HUES6 (cell line): Measurements from ENCODE around the gene TMEM171.

ENCODE experiments used
- H3K27ac ChIP-seq: 2 replicates; pipeline ENCODE4 v1.7.0; 2013; ENCODE audit warnings: low read depth, mild to moderate bottlenecking, low read length, inconsistent platforms
- H3K27me3 ChIP-seq: 2 replicates; pipeline ENCODE4 v1.6.1; 2013; ENCODE audit warnings: low read length; ENCODE audit not compliant: control insufficient read depth, insufficient read depth
- H3K36me3 ChIP-seq: 2 replicates; pipeline ENCODE4 v1.6.1; 2013; ENCODE audit warnings: low read length; ENCODE audit not compliant: control insufficient read depth, insufficient read depth
- H3K4me1 ChIP-seq: 2 replicates; pipeline ENCODE4 v1.6.1; 2013; ENCODE audit warnings: low read length; ENCODE audit not compliant: control insufficient read depth, insufficient read depth
- H3K4me3 ChIP-seq: 2 replicates; pipeline ENCODE4 v1.5.1; 2013; ENCODE audit warnings: low read depth, low read length
- H3K9ac ChIP-seq: one replicate; pipeline ENCODE4 v1.6.1; 2013; ENCODE audit warnings: mild to moderate bottlenecking, low read length
- H3K9me3 ChIP-seq: 2 replicates; pipeline ENCODE4 v1.6.1; 2013; ENCODE audit warnings: low read depth, low read length; ENCODE audit not compliant: control insufficient read depth, insufficient read depth

The TMEM171 gene

DNA sequence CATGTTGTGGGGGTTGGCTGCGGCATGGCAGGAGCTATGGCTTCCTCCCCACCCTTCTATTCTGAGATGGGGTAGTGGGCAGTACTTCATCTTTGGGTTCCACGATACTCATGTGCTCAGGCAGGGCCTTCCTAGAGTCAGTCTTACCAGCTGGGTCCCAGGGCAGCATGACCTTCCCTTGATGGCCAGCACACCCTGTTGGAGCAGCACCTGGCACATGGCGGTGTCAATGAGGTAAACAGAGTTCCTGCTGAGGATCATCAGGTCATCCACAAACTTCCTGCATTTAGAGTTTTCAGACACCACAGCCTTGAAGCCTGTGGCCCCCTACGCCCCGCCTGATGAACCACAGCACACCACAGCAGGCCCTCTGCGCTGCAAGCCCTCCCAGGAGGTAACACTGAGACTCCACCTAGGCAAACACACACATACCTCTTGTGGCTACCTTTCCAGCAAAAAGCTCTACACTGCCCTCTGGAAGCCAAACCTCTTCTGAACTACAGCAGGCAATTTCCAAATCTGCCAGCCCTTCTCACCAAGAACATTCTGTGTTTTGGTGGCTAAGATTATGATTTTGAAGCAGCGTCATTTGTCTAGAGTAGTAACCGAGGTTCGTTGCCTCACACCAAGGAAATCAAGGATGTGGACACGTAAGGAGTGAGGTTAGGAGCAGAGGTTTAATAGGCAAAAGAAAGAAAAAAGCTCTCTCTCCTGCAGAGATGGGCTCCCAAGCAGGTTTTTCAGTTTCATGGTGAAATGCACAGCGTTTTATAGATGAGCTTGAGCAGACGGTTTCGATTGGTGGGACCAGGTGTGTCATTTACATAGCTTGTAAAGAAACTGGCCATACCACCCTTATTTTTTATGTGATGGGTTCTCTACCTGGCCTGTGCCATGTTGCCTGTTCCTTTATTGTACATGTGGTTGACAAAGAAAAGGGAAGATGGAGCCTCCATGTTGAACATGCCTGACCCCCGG is 32.3 kb downstream of the TMEM171 start:
- Histone ChIP-seq H3K4me3 (no peak overlapping the region), H3K9me3 (no peaks in the 10 kb centered on the region), H3K4me1 (peaks cover 6% of the 10 kb centered on the region; the same call in 1 of the 2 replicates), H3K27ac (no peak overlapping the region), H3K9ac (no peak overlapping the region), H3K27me3 (no peaks in the 10 kb centered on the region), H3K36me3 (no peaks in the 10 kb centered on the region)

DNA sequence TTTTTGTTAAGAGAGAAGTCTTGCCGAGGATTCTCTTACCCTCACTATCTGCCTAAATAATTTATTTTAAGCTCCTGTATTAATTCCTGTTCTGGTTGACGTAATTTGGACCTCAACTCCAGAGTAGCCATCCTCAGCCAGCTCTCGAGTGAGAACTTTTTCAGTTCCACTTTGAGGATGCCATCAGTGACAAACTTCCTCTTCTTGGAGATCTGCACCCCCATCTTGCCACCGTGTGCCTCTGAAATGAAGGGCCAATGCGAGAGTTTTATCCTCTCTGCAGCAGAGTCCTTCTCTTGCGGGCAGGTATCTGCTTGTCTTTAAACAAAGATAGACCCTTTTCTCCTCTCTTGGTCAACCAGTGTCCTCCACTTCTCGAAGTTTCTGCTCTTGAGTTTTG is 33.1 kb downstream of the TMEM171 start:
- H3K27ac ChIP-seq, result no peak overlapping the region
- H3K4me1 ChIP-seq, result peaks cover 6% of the 10 kb centered on the region; the same call in 1 of the 2 replicates
- H3K36me3 ChIP-seq, result no peaks in the 10 kb centered on the region
- no peaks in the 10 kb centered on the region for H3K9me3 ChIP-seq
- no peak overlapping the region for H3K4me3 ChIP-seq
- H3K27me3 ChIP-seq, result no peaks in the 10 kb centered on the region
- H3K9ac ChIP-seq, result no peak overlapping the region

- Histone ChIP-seq H3K4me3 (no peak overlapping the region), H3K36me3 (no peaks in the 10 kb centered on the region), H3K27ac (no peak overlapping the region), H3K4me1 (peaks cover 6% of the 10 kb centered on the region; the same call in 1 of the 2 replicates), H3K9me3 (no peaks in the 10 kb centered on the region), H3K9ac (no peak overlapping the region), H3K27me3 (no peaks in the 10 kb centered on the region)
Measured at GRCh38 chr5:73154208-73155006, 34.0 kb downstream of the TMEM171 start.

- H3K9ac ChIP-seq, result no peak overlapping the region
- no peaks in the 10 kb centered on the region for H3K27me3 ChIP-seq
- H3K9me3 ChIP-seq, result no peaks in the 10 kb centered on the region
- no peak overlapping the region for H3K27ac ChIP-seq
- no peak overlapping the region for H3K4me3 ChIP-seq
- H3K36me3 ChIP-seq, result no peaks in the 10 kb centered on the region
- H3K4me1 ChIP-seq, result peaks cover 6% of the 10 kb centered on the region; the same call in 1 of the 2 replicates
Measured at GRCh38 chr5:73155271-73156222, 35.2 kb downstream of the TMEM171 start.

- H3K27ac ChIP-seq, result no peak overlapping the region
- H3K27me3 ChIP-seq, result no peaks in the 10 kb centered on the region
Measured at GRCh38 chr5:73157414-73158303, 37.3 kb downstream of the TMEM171 start.

GRCh38 chr5:73158313-73158712 is 37.9 kb downstream of the TMEM171 start:
- H3K9me3 ChIP-seq, result no peaks in the 10 kb centered on the region
- H3K36me3 ChIP-seq, result no peaks in the 10 kb centered on the region
- H3K4me1 ChIP-seq, result peaks cover 6% of the 10 kb centered on the region; the same call in 1 of the 2 replicates
- no peak overlapping the region for H3K4me3 ChIP-seq
- no peaks in the 10 kb centered on the region for H3K27me3 ChIP-seq
- no peak overlapping the region for H3K27ac ChIP-seq
- H3K9ac ChIP-seq, result no peak overlapping the region

More at GRCh38 chr5:73157414-73158303, 37.3 kb downstream of the TMEM171 start:
- Histone ChIP-seq H3K4me1 (peaks cover 6% of the 10 kb centered on the region; the same call in 1 of the 2 replicates), H3K36me3 (no peaks in the 10 kb centered on the region), H3K4me3 (no peak overlapping the region), H3K9me3 (no peaks in the 10 kb centered on the region), H3K9ac (no peak overlapping the region)

DNA sequence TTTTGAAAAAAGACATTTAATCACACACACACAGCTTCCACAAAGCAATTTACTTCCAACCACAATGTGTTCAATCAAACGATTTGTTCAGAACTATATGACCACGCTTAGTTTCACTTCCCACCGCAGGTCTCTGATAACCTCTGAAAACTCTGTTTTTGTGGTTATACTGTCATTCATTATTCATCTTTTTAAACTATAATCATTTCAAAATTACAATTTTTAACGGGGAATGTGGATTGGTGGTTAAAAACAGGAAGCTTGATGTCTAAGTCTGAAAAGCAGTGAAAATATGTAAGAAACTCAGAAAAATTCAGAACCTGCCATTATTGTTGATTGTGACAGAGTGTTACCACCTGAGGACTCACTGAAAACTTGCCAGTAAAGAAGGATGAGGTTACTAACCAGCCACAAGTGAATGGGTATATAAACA is 39.9 kb downstream of the TMEM171 start:
- Histone ChIP-seq H3K9ac (no peak overlapping the region), H3K9me3 (no peaks in the 10 kb centered on the region), H3K36me3 (no peaks in the 10 kb centered on the region), H3K4me3 (no peak overlapping the region), H3K4me1 (peaks cover 6% of the 10 kb centered on the region; the same call in 1 of the 2 replicates), H3K27me3 (no peaks in the 10 kb centered on the region), H3K27ac (no peak overlapping the region)

DNA sequence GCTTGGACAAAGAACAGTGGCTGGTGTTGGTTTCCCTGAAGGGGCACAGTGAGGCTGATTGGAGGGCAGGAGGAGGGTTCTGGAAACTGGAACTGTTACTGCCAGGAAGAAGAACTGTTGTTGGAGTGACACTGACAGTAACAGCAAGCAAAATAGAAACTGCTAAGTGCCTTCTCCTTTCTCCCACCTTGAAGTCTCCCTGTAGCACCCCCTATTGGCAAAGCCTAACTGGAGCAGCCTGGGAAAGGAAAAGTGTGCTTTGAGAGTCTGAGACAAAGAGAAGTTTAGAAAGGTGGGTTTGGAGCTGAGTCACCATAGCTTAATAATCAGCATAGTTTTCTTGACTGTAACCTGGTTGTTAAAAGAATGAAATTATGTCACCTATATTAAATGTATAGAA is 50.1 kb downstream of the TMEM171 start:
- no peaks in the 10 kb centered on the region for H3K9me3 ChIP-seq
- H3K27ac ChIP-seq, result no peak overlapping the region
- H3K27me3 ChIP-seq, result no peaks in the 10 kb centered on the region
- no peak overlapping the region for H3K4me3 ChIP-seq
- no peaks in the 10 kb centered on the region; the same call in 1 of the 2 replicates for H3K4me1 ChIP-seq
- no peaks in the 10 kb centered on the region for H3K36me3 ChIP-seq
- no peak overlapping the region for H3K9ac ChIP-seq

- H3K4me3 ChIP-seq, result no peak overlapping the region
- no peak overlapping the region for H3K27ac ChIP-seq
- H3K4me1 ChIP-seq, result no peaks in the 10 kb centered on the region; the same call in 1 of the 2 replicates
- H3K27me3 ChIP-seq, result no peaks in the 10 kb centered on the region
- no peaks in the 10 kb centered on the region for H3K36me3 ChIP-seq
- H3K9ac ChIP-seq, result no peak overlapping the region
- no peaks in the 10 kb centered on the region for H3K9me3 ChIP-seq
Measured at GRCh38 chr5:73171495-73171894, 51.1 kb downstream of the TMEM171 start.
